ENCODE measurements around the gene NPR1.
"Not testable (repeated sequence)": the region's sequence is repeated elsewhere in the genome, so short reads cannot be mapped to it uniquely, and the experiment has no call there.

The NPR1 gene

DNA sequence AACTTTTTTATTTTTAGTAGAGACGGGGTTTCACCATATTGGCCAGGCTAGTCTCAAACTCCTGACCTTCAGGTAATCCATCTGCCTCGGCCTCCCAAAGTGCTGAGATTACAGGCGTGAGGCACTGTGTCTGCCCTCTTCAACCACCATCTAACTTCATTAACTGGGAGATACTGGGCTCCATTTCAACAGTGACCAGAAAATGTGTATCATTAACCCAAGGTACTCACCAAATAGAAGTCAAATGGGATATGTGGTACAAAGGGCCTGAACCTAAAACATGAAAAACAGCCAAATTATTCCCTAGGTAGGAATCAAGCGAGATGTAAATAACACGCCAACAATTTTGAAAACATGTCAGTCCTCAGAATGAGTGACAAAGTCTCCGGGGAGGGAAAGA, 8.9 kb upstream of the NPR1 start:
- Histone ChIP-seq H3K4me1 (ENCODE audit: insufficient read depth, low read length, poor library complexity, severe bottlenecking) (peaks cover 35% of the 10 kb centered on the region), H2AFZ (ENCODE audit: low read length) (no peak overlapping the region), H3K79me2 (ENCODE audit: insufficient read depth, low read length) (peaks cover 62% of the 10 kb centered on the region), H3K4me2 (ENCODE audit: low read depth, low read length, poor library complexity, severe bottlenecking) (peak overlapping the region; percentile 100), H3K9me3 (ENCODE audit: insufficient read depth, low read depth, low read length) (no peaks in the 10 kb centered on the region), H3K9me2 (replicated peaks; ENCODE audit: low read depth, low read length) (no peaks in the 10 kb centered on the region), H3K36me3 (ENCODE audit: insufficient read depth, low read length) (peaks cover 47% of the 10 kb centered on the region), H4K20me1 (ENCODE audit: insufficient read depth, low read length, poor library complexity, severe bottlenecking) (peaks cover 61% of the 10 kb centered on the region), H3K27me3 (ENCODE audit: insufficient read depth, low read length, poor library complexity, severe bottlenecking) (peaks cover 8% of the 10 kb centered on the region), H3F3A (ENCODE audit: low read depth) (peaks cover 9% of the 10 kb centered on the region), H3K9ac (ENCODE audit: low read depth, low read length, poor library complexity, severe bottlenecking) (peak overlapping the region; percentile 100), H3K4me3 (ENCODE audit: low read length, poor library complexity, severe bottlenecking) (peak overlapping the region; percentile 99)
- TF ChIP-seq, protein P1, sequence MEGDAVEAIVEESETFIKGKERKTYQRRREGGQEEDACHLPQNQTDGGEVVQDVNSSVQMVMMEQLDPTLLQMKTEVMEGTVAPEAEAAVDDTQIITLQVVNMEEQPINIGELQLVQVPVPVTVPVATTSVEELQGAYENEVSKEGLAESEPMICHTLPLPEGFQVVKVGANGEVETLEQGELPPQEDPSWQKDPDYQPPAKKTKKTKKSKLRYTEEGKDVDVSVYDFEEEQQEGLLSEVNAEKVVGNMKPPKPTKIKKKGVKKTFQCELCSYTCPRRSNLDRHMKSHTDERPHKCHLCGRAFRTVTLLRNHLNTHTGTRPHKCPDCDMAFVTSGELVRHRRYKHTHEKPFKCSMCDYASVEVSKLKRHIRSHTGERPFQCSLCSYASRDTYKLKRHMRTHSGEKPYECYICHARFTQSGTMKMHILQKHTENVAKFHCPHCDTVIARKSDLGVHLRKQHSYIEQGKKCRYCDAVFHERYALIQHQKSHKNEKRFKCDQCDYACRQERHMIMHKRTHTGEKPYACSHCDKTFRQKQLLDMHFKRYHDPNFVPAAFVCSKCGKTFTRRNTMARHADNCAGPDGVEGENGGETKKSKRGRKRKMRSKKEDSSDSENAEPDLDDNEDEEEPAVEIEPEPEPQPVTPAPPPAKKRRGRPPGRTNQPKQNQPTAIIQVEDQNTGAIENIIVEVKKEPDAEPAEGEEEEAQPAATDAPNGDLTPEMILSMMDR (conservative IDR thresholded peaks at IDR 0.05; ENCODE audit: low read length), result no peak
- TF ChIP-seq EZH2phosphoT487 (IDR thresholded peaks at IDR 0.05; ENCODE audit: borderline replicate concordance), result no peak

DNA sequence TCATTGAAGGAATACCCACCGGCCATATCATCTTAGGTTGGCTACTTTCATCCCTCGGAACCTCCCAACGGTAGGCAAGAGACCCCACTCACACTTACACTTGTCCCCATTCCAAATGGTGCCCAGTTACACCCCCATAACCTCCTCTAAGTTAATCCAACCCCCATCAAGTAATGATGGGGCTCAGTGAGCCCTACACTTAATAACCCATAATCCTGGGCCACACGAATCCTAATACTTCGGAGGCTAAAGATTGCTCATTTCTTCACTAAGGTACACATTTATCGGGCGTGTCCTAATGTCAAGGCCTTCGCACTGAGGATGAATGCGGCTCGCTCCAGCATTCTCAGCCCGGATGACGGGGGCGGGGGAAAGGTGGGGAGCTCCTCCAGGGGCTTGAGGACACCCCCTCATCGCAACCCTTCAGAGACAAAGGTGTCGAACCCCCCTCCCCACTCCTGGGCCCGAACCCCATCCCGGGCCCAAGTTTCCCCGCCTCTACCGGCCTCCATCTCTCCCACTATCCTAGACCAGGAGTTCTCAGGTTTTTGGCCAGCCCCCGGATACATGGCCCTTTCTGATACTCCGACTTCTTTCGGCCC, 8.1 kb upstream of the NPR1 start:
- peaks cover 53% of the 10 kb centered on the region for H4K20me1 ChIP-seq (ENCODE audit: insufficient read depth, low read length, poor library complexity, severe bottlenecking)

DNA sequence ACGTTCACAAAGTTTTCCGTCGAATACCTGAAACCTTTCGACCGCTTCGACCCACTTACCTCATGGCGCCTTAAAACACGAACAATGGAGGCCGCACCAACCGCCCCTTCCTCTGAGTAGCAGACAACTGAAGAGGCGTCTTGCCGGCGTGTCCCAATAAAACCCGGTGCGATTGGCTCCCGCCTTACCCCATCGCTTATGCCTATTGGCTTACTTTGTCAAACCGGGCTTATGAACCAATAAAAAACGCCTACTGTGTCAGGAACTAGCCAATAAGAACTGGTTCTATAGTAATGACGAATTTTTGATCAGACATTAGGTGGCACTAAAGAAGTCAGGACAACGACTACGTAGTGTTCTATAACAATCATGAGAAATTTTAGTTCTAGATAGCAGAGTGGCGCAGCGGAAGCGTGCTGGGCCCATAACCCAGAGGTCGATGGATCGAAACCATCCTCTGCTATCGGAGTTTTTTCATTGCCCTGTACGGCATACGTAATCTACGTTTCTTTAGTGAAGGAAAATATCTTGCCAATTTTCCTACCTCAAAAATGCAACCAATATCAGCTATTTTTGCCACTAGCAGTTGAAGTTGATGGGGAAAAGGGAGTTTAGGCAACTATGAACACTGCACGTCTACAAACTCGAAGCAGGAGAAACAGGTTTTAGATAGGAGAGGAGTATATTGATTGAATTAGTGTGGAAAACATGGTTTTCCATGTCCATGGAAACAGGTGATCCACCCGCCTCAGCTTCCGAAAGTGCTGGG, 7.4 kb upstream of the NPR1 start, which contains the start of gene ILF2:
Gene ILF2 (minus strand): TSS at position 135 of the 769 bp plus-strand sequence. CDS start 71 bp downstream, at position 64.
- Histone ChIP-seq H3K9me3 (ENCODE audit: insufficient read depth, low read depth, low read length) (no peaks in the 10 kb centered on the region), H3F3A (ENCODE audit: low read depth) (peaks cover 9% of the 10 kb centered on the region), H3K4me2 (ENCODE audit: low read depth, low read length, poor library complexity, severe bottlenecking) (peak within 1 kb of the TSS; percentile 100), H3K36me3 (ENCODE audit: insufficient read depth, low read length) (peaks cover 33% of the 10 kb centered on the region), H3K79me2 (ENCODE audit: insufficient read depth, low read length) (peaks cover 48% of the 10 kb centered on the region), H2AFZ (ENCODE audit: low read length) (peak within 1 kb of the TSS; percentile 100), H3K9me2 (replicated peaks; ENCODE audit: low read depth, low read length) (no peaks in the 10 kb centered on the region), H3K4me1 (ENCODE audit: insufficient read depth, low read length, poor library complexity, severe bottlenecking) (peaks cover 34% of the 10 kb centered on the region), H3K27me3 (ENCODE audit: insufficient read depth, low read length, poor library complexity, severe bottlenecking) (peaks cover 8% of the 10 kb centered on the region), H3K4me3 (ENCODE audit: low read length, poor library complexity, severe bottlenecking) (peak within 1 kb of the TSS; percentile 99), H4K20me1 (ENCODE audit: insufficient read depth, low read length, poor library complexity, severe bottlenecking) (peaks cover 46% of the 10 kb centered on the region), H3K9ac (ENCODE audit: low read depth, low read length, poor library complexity, severe bottlenecking) (peak within 1 kb of the TSS; percentile 100)
- TF ChIP-seq, protein P1 (conservative IDR thresholded peaks at IDR 0.05; ENCODE audit: low read length), result peak; percentile 37; the same call in 1 of the 2 replicates
- no peak for TF ChIP-seq EZH2phosphoT487 (IDR thresholded peaks at IDR 0.05; ENCODE audit: borderline replicate concordance)

More for the DNA sequence above, 8.1 kb upstream of the NPR1 start:
- H3F3A ChIP-seq (ENCODE audit: low read depth), result peaks cover 9% of the 10 kb centered on the region
- peaks cover 35% of the 10 kb centered on the region for H3K4me1 ChIP-seq (ENCODE audit: insufficient read depth, low read length, poor library complexity, severe bottlenecking)
- peak overlapping the region; percentile 100 for H3K4me2 ChIP-seq (ENCODE audit: low read depth, low read length, poor library complexity, severe bottlenecking)
- peaks cover 8% of the 10 kb centered on the region for H3K27me3 ChIP-seq (ENCODE audit: insufficient read depth, low read length, poor library complexity, severe bottlenecking)
- peak overlapping the region; percentile 48; the same call in 1 of the 2 replicates for H2AFZ ChIP-seq (ENCODE audit: low read length)
- H3K4me3 ChIP-seq (ENCODE audit: low read length, poor library complexity, severe bottlenecking), result peak overlapping the region; percentile 99
- H3K79me2 ChIP-seq (ENCODE audit: insufficient read depth, low read length), result peaks cover 55% of the 10 kb centered on the region
- no peak for TF ChIP-seq EZH2phosphoT487 (IDR thresholded peaks at IDR 0.05; ENCODE audit: borderline replicate concordance)
- no peaks in the 10 kb centered on the region for H3K9me2 ChIP-seq (replicated peaks; ENCODE audit: low read depth, low read length)
- H3K36me3 ChIP-seq (ENCODE audit: insufficient read depth, low read length), result peaks cover 40% of the 10 kb centered on the region
- no peaks in the 10 kb centered on the region for H3K9me3 ChIP-seq (ENCODE audit: insufficient read depth, low read depth, low read length)
- H3K9ac ChIP-seq (ENCODE audit: low read depth, low read length, poor library complexity, severe bottlenecking), result peak overlapping the region; percentile 100

DNA sequence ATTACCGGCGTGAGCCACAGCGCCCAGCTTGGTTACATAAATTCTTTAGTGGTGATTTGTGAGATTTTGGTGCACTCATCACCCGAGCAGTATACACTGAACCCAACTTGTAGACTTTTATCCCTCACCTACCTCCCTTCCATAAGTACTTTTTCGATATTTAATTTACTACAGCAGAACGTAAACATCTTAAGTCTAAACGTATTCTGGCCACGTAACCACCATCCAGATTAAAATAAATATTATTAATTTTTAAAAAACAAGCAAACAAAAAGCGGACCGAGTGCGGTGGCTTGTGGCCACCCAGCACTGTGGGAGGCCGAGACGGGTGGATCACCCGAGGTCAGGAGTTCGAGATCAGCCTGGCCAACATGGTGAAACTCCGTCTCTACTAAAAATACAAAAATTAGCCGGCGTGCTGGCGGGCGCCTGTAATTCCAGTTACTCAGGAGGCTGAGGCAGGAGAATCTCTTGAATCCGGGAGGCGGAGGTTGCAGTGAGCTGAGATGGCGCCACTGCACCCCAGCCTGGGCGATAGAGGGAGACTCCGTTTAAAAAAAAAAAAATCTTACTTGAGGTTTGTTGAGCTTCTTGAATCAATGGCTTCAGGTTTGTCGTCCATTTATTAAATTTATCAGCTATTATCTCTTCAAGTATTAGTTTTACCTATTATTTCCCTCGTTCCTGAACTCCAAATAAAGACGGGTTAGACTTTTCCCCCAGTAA, 6.7 kb upstream of the NPR1 start:
- peaks cover 39% of the 10 kb centered on the region for H4K20me1 ChIP-seq (ENCODE audit: insufficient read depth, low read length, poor library complexity, severe bottlenecking)
- peak overlapping the region; percentile 100 for H2AFZ ChIP-seq (ENCODE audit: low read length)
- H3K79me2 ChIP-seq (ENCODE audit: insufficient read depth, low read length), result peaks cover 40% of the 10 kb centered on the region
- H3K4me1 ChIP-seq (ENCODE audit: insufficient read depth, low read length, poor library complexity, severe bottlenecking), result peaks cover 30% of the 10 kb centered on the region
- H3K27me3 ChIP-seq (ENCODE audit: insufficient read depth, low read length, poor library complexity, severe bottlenecking); H3K9me2 ChIP-seq (replicated peaks; ENCODE audit: low read depth, low read length); H3K9me3 ChIP-seq (ENCODE audit: insufficient read depth, low read depth, low read length); H3F3A ChIP-seq (ENCODE audit: low read depth): not testable (repeated sequence)
- H3K9ac ChIP-seq (ENCODE audit: low read depth, low read length, poor library complexity, severe bottlenecking), result peak overlapping the region; percentile 70
- H3K36me3 ChIP-seq (ENCODE audit: insufficient read depth, low read length), result peaks cover 26% of the 10 kb centered on the region
- H3K4me2 ChIP-seq (ENCODE audit: low read depth, low read length, poor library complexity, severe bottlenecking), result peak overlapping the region; percentile 64
- H3K4me3 ChIP-seq (ENCODE audit: low read length, poor library complexity, severe bottlenecking), result peak overlapping the region; percentile 75

Measured in Loucy (cell line).